Mesothelial cell of epicardium (in vitro differentiated cells): Measurements from ENCODE around the gene ARMH1. TPM values are rescaled to one million over a fixed set of nuclear protein-coding genes. Genes with fewer than 3 reads are reported as not detected.
A peak's percentile ranks its signal among the peaks of the same experiment; 100 is the strongest.

Experiments
- DNase-seq, 2 experiments: peaks; one replicate each; pipeline ENCODE4 v3.0.0; 2021; ENCODE audit warnings: low spot score in 2 of 2; ENCODE audit not compliant: unreplicated experiment in 2 of 2
- H3K27ac Mint-ChIP-seq: 2 replicates; pipeline ENCODE4 v1.8.0; 2021; ENCODE audit warnings: mixed read lengths
- H3K27me3 Mint-ChIP-seq: 2 replicates; pipeline ENCODE4 v1.8.0; 2021; ENCODE audit warnings: low read depth, mixed read lengths
- H3K36me3 Mint-ChIP-seq: 2 replicates; pipeline ENCODE4 v1.8.0; 2021; ENCODE audit warnings: mixed read lengths
- H3K4me1 Mint-ChIP-seq: 2 replicates; pipeline ENCODE4 v1.8.0; 2021; ENCODE audit warnings: mixed read lengths
- H3K4me3 Mint-ChIP-seq: 2 replicates; pipeline ENCODE4 v1.8.0; 2021; ENCODE audit warnings: mild to moderate bottlenecking, moderate library complexity, mixed read lengths
- H3K9me3 Mint-ChIP-seq: 2 replicates; pipeline ENCODE4 v1.8.0; 2021; ENCODE audit warnings: mixed read lengths
- total RNA-seq: library from RNA; stranded (reverse); gene quantifications from 3 replicates; pipeline ENCODE4 v1.2.1, GENCODE V29; 2021
- TF ChIP-seq, protein P1 (sequence below): fragments of 200-600 bp; sonication (generic); IDR thresholded peaks from one replicate; pipeline ENCODE4 v1.5.0; 2021; ENCODE audit warnings: antibody characterized with exemption; ENCODE audit not compliant: unreplicated experiment

Gene ARMH1
- total RNA-seq, 1 donor from 2014 or later = 19.1 TPM

DNA sequence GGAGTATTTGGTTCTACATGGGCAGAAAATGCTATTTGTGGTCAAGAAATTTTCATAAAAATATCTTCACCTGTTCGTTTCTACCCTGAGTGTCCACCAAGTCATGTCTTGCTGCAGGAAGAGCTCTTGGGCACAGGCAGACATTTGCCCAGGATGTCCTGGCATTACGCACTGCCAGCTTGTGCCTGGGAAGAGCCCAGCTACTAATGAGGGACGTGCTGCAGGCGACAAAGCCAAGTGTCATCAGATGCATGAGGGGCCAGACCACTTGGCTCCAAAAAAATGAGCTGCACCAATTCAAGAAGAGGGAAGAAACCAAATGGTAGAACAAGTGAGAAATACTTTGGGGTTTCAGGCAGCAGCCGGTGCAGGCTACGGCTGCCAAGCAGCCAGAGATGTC, 43.6 kb downstream of the ARMH1 start:
- H3K36me3 Mint-ChIP-seq = no peaks in the 10 kb centered on the region
- no peak overlapping the region for H3K4me3 Mint-ChIP-seq
- peaks cover 6% of the 10 kb centered on the region for H3K4me1 Mint-ChIP-seq
- no peaks in the 10 kb centered on the region for H3K9me3 Mint-ChIP-seq
- TF ChIP-seq, protein P1, sequence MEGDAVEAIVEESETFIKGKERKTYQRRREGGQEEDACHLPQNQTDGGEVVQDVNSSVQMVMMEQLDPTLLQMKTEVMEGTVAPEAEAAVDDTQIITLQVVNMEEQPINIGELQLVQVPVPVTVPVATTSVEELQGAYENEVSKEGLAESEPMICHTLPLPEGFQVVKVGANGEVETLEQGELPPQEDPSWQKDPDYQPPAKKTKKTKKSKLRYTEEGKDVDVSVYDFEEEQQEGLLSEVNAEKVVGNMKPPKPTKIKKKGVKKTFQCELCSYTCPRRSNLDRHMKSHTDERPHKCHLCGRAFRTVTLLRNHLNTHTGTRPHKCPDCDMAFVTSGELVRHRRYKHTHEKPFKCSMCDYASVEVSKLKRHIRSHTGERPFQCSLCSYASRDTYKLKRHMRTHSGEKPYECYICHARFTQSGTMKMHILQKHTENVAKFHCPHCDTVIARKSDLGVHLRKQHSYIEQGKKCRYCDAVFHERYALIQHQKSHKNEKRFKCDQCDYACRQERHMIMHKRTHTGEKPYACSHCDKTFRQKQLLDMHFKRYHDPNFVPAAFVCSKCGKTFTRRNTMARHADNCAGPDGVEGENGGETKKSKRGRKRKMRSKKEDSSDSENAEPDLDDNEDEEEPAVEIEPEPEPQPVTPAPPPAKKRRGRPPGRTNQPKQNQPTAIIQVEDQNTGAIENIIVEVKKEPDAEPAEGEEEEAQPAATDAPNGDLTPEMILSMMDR = no peak
- no peaks in the 10 kb centered on the region for H3K27me3 Mint-ChIP-seq
- H3K27ac Mint-ChIP-seq = no peak overlapping the region
- no peak for DNase-seq

DNA sequence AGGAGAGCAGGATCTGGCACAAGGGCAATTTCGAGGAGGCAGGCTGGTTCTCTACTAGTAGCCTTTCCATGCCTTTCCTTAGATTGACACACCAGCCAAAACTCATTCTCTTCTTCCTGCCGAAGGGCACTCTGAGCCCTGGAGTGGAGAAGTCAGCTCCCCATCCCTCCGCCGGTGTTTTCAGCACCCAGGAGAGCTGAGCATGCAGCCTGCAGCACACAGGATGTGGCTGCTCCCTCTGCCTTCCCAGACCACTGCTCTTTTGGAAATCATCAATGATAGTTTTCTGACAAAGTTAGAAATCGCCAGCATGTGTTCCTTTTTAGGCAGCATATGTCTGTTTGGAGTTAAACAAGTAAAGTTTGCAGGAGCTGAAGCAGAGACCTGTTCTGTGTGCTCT, 44.8 kb downstream of the ARMH1 start:
- no peak overlapping the region for H3K4me3 Mint-ChIP-seq
- TF ChIP-seq, protein P1 = no peak
- H3K27ac Mint-ChIP-seq = no peak overlapping the region
- H3K27me3 Mint-ChIP-seq = no peaks in the 10 kb centered on the region
- no peaks in the 10 kb centered on the region for H3K36me3 Mint-ChIP-seq
- no peaks in the 10 kb centered on the region for H3K9me3 Mint-ChIP-seq
- peaks cover 4% of the 10 kb centered on the region for H3K4me1 Mint-ChIP-seq
- no peak for DNase-seq

DNA sequence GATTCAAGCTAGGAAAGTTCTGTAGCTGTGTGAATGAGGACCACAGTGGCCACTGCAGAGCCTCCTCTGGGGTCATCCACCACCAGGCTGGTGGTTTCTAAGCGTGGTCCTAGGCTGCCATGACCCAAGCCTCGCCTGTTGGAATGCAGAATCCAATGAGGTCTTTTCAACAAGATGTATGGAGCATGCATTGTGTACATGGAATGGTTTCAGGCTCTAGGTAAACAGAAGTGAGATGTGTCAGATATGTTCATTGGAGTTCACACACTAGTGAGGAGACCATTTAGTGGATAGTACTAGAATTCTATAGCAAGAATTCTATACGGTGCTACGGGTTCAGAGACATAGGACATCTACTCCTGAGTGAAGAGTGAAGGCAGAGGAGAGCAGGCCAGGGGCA, 45.8 kb downstream of the ARMH1 start:
- no peaks in the 10 kb centered on the region for H3K27me3 Mint-ChIP-seq
- no peak overlapping the region for H3K4me3 Mint-ChIP-seq
- TF ChIP-seq, protein P1 = no peak
- H3K4me1 Mint-ChIP-seq = peaks cover 4% of the 10 kb centered on the region
- DNase-seq = no peak
- H3K36me3 Mint-ChIP-seq = no peaks in the 10 kb centered on the region
- H3K9me3 Mint-ChIP-seq = no peaks in the 10 kb centered on the region
- H3K27ac Mint-ChIP-seq = no peak overlapping the region

DNA sequence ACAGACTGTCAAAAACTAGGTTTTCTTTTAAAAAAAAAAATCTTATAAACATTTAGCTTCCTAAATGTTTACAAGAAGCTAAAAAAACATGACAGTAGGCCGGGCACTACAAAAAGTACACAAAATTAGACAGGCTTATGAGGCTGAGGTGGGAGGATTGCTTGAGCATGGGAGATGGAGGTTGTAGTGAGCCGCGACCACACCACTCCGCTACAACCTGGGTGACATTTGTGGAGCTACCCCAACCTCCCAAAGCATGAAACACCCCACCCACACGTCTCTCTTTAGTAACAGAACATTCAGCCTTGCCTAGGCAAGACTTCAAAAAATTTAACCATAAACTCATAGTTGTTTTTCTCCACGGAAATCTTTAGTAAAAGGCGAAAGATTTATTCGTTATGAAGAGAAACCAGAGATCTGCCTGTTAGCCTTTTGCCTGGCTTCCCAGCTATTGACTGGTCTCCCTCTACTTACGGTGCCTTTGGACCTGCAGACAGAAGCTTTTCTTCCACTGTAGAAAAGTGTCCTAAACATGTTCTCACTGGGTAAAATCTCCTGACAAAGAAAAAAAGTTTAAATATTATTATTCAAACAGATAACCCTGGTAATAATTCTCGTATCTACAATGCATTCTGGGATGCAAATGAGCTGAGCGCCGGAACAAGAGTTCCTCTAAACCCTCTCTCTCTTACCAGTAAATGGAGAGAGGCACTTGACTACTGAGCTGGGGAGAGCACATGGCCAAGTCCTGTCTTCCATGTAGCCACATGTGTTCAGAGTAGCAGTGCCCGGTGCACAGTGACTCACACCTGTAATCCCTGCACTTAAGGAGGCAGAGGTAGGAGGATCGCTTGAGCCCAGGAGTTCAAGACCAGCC, 47.2 kb downstream of the ARMH1 start:
- Mint-ChIP-seq H3K27ac (peak overlapping the region; percentile 90), H3K4me3 (no peak overlapping the region), H3K27me3 (no peaks in the 10 kb centered on the region), H3K9me3 (no peaks in the 10 kb centered on the region), H3K36me3 (no peaks in the 10 kb centered on the region), H3K4me1 (peaks cover 4% of the 10 kb centered on the region)
- no peak for DNase-seq
- TF ChIP-seq, protein P1 = no peak

DNA sequence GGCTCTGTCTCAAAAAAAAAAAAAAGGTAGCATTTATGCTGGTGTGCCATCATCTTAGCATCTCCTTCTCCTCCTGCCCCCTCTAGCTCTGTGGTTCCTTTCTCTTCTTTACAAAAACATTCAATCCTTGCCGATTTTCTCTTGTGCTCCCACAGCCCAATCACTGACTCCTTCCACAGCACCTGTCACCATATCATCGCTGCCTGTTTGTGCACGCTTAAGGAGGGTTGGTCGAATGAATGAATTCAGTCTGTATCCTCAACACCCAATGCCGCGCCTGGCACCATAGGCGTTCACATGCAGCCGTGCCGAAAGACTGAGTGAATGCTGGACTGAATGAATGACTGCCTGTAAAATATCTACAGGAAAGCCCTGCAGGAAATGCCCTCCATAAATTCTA, 48.5 kb downstream of the ARMH1 start:
- no peak overlapping the region for H3K4me3 Mint-ChIP-seq
- TF ChIP-seq, protein P1 = no peak

More for the DNA sequence above, 48.5 kb downstream of the ARMH1 start:
- Mint-ChIP-seq H3K36me3 (no peaks in the 10 kb centered on the region), H3K4me1 (peaks cover 4% of the 10 kb centered on the region), H3K9me3 (no peaks in the 10 kb centered on the region), H3K27ac (no peak overlapping the region), H3K27me3 (no peaks in the 10 kb centered on the region)
- DNase-seq = no peak
